ENCODE results near the gene DCAF17.

DNA sequence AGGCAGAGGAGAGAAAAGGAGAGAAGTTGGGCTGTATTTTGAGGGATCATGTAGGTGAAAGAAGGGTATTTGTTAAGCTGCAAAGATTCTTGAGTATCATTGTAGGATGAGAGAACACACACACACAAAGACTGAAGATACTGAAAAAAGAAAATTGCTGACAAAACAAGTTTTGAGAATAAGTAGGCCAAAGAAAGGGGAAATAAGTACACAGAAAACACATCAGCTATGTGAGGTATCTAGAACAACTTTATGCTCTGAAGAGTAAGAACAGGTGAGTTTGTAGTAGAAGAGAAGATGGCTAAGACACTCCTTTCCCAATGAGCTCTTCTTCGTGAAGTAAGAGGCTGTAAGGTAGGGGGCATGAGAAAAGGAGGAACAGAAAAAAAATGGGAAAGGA is 28.5 kb upstream of the DCAF17 start:
- TF ChIP-seq, protein P1, sequence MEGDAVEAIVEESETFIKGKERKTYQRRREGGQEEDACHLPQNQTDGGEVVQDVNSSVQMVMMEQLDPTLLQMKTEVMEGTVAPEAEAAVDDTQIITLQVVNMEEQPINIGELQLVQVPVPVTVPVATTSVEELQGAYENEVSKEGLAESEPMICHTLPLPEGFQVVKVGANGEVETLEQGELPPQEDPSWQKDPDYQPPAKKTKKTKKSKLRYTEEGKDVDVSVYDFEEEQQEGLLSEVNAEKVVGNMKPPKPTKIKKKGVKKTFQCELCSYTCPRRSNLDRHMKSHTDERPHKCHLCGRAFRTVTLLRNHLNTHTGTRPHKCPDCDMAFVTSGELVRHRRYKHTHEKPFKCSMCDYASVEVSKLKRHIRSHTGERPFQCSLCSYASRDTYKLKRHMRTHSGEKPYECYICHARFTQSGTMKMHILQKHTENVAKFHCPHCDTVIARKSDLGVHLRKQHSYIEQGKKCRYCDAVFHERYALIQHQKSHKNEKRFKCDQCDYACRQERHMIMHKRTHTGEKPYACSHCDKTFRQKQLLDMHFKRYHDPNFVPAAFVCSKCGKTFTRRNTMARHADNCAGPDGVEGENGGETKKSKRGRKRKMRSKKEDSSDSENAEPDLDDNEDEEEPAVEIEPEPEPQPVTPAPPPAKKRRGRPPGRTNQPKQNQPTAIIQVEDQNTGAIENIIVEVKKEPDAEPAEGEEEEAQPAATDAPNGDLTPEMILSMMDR (IDR thresholded peaks at IDR 0.05): no peak
- no peak for TF ChIP-seq POLR2A (IDR thresholded peaks at IDR 0.05)
